ENCODE measurements around the gene ECD.

DNA sequence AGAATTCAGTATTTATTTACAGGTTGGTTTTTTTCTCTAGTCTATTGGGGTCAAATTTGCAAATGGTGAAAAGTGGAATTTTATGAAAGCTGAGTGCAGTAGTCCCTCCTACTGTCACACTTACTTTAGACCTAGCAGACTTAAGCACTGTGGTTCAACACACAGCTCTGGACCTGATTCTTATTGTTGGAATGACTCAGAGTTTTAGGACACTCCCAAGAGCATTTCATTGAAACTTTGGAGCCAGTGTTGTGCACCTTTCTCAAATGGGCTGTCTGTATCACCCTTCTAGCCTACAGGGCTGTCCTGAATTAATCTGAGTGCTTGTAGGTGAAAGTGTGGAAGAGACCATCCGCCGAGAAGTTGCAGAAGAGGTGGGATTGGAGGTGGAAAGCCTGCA lies 41.5 kb downstream of the ECD start:
- TF ChIP-seq, protein P1, sequence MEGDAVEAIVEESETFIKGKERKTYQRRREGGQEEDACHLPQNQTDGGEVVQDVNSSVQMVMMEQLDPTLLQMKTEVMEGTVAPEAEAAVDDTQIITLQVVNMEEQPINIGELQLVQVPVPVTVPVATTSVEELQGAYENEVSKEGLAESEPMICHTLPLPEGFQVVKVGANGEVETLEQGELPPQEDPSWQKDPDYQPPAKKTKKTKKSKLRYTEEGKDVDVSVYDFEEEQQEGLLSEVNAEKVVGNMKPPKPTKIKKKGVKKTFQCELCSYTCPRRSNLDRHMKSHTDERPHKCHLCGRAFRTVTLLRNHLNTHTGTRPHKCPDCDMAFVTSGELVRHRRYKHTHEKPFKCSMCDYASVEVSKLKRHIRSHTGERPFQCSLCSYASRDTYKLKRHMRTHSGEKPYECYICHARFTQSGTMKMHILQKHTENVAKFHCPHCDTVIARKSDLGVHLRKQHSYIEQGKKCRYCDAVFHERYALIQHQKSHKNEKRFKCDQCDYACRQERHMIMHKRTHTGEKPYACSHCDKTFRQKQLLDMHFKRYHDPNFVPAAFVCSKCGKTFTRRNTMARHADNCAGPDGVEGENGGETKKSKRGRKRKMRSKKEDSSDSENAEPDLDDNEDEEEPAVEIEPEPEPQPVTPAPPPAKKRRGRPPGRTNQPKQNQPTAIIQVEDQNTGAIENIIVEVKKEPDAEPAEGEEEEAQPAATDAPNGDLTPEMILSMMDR (IDR thresholded peaks at IDR 0.05; ENCODE audit: poor library complexity, severe bottlenecking), result no peak
- no peak for TF ChIP-seq POLR2AphosphoS5 (IDR thresholded peaks at IDR 0.05)
- TF ChIP-seq EZH2 (IDR thresholded peaks at IDR 0.05; ENCODE audit: borderline replicate concordance, insufficient read depth, low read length, poor library complexity, severe bottlenecking), result no peak
- TF ChIP-seq TAF1 (IDR thresholded peaks at IDR 0.05; ENCODE audit: low read depth), result no peak
- no peak for TF ChIP-seq EP300 (conservative IDR thresholded peaks at IDR 0.05; ENCODE audit: poor library complexity, severe bottlenecking)
